ENCODE data around the gene SPO11. TPM values are rescaled to one million over a fixed set of nuclear protein-coding genes. Genes with fewer than 3 reads are reported as not detected.

SPO11 gene
- total RNA-seq, 2 donors from 2014 or later = not detected

DNA sequence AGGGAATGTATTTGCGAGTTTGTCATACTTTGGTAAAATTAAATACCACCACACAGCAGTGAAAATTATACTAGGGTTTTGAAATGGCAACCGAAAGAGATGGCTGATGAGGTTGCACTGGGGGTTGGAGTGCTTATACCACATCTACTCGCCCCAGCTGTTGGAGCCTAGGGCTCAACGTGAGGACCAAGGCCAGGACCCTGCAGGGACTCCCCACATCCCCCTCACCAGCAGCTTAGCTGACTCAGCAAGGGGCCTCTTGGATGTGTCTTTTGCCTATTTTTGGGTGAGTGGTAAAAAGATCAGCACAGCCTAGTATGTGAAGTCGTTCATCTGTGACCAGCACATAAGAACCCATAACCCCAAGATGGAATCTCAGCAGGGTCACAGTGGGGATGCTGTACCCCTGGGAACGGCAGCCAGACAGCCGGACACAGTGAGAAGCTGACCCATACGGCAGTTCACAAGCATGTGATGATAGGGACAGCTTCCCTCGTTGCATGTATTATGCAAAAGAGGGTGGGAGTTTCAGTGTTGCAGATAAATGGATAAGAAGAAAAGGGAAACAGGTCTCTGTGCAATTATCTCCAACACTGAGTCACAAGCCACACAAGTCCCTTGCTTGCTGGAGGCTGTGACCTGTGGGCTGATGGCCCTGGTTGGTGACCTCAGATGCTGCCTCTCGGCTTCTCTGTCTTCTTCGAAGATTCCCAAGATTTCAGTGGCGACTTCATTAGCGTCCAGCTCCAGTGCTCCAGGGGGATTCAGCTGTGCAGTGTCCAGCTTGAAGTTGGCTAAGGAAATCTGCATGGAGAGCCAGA is 20.9 kb upstream of the SPO11 start:
- no peak for DNase-seq (ENCODE audit: low spot score)
- intact Hi-C loops (cut with DNase I) = no loop called here

DNA sequence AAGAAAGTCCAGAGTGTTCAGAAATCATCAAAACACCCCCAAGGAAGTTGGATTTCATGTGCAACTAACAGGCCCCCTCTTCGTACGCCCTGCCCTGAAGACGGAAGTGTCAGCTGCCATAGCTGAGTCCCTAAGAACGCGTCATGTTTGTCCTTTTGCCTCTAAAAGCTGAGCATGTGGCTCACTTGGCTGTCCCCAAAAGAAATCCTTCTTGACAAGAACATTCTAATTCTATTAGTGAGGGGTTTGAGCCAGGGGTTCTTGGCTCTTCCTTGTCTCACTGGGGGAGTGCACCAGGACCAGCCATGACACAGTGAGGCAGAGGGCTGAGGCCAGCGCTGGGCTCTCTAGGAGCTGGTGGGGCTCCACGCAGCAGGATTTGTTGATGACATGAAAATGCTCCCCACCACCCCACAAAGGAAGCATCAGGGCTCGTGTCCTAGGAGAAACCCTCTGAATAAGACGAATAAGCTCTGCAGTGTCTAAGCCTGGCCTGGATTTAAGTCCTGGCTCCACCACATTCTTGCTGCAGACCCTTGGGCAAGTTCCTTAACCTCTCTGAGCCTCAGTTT is 20.0 kb upstream of the SPO11 start:
- DNase-seq (ENCODE audit: low spot score) = no peak
- intact Hi-C loops (cut with DNase I) = no loop called here

DNA sequence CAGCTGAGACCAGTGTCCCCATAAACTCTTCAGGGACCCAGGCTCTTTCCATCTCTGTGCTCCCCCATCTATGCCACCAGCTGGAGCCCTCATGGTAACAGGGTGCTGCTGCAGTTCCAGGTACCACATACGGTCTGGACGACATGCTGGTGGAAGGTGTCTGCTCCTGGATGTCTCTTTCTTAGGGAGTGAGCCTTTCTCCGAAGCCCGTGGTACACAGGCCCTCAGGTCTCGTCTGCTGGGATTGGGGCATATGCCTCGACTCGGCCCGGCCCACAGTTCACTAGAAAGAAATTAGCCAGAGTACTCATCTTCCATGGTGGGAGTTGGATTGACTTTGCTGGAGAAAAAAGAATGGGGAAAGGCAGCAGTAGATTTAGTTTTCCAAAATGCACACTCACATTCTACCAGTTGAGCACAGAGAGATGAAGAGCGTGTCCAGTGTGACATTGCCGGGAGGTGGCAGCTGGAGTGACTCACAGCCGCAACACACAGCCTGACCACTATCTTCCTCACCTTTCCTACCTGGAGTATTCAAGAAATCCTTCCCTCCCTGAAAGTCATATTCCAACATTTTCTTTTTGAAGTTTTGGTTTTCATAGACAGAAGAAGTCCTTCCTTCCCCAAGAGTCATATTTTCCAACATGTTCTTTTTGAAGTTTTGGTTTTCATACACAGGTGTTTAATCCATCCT is 18.6 kb upstream of the SPO11 start:
- intact Hi-C loops (cut with DNase I) = no loop called here
- DNase-seq (ENCODE audit: low spot score) = no peak

DNA sequence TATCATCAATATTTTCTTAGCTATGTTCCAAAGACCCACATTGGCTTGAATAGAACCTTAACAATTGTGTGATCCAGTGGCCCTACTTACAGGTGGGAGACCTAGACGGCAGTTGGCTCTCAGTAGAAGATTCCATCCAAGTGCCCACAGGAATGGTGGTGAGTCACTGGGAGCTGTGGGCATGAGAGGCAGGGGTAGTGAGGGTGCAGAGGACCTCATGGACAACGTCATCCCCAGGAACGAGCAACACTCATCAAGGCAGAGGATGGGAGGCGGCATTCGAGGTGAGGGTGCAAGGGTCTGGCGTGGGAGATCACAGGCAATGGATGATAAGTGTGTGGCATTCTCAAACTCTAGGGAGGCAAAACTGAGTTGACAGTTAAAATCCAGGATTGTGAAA is 17.5 kb upstream of the SPO11 start:
- DNase-seq (ENCODE audit: low spot score) = no peak
- intact Hi-C loops (cut with DNase I) = no loop called here

DNA sequence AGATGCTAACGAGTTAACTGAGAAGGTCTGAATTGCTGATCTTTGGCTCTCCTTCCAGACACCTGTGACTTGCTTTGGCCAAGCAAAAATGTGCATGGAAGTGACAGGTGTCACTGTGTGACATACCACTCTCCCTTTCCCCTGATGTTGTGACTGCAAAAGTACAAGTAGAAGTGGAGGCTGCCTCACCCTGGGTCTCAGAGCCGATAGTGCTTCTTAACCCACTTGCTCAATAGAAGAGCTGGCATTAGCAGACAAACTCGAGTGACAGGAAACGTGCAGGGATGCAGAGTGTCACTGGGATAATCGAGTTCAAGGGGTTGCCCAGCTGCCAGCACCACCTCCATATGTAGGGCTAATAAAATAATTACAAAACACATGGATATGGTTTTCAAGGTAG is 16.4 kb upstream of the SPO11 start:
- DNase-seq (ENCODE audit: low spot score) = no peak

DNA sequence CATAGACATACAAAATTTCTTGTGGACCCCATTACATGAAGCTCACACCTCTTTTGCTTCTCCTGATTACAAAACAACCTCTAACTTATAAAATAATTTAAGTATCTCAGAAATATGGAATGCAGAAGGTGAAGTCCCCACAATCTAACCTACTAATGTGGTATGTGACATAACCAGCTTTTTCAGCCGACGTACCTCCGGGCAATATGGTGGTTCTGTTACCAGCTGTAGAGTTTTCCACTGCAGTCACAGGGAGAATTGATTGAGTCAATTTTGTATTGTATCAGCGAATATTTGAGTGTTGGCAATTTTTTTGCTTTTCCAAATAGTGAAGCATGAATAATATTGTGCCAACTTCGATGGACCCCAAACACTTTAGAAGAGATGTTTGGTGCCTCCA is 15.7 kb upstream of the SPO11 start:
- intact Hi-C loops (cut with DNase I) = no loop called here
- DNase-seq (ENCODE audit: low spot score) = no peak

More for the DNA sequence above, 16.4 kb upstream of the SPO11 start:
- intact Hi-C loops (cut with DNase I) = no loop called here

DNA sequence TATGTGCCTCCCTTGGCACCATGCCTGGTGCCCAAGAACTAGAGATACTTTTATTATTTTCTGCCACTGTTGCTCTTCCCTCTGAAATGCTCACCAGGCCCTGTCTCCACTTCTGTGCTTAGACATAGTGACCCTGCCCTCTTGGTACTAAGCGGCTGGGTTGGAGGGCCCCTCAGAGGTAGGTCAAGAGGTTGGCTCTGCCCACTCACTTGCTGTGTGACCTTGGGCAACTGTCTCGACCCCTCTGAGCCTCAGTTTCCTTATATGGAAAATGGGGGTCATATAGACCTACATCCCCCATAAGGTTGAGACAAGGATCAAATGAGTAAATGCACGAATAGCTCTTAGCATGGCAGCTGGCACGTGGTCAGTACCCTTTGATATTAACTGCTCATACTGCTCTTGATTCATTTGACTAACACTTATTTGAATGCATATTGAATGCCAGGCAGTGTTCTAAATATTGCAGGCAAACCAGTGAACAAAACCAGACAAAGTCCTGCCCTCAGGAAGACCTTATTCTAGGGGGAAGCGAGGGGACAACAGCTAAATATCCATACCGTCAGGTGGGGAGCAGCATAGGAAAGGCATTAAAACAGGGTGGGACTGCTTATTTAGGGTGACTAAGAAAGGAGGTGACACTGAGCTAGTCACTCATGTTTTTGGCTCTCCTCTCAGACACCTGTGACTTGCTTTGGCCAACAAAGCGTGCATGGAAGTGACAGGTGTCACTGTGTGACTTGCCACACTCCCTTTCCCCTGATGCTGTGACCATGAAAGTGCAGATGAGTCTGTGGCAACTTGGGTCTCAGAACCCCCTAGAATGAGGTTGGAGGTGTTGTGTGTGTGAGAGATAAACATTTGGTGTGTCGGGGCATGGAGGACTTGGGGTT is 14.3 kb upstream of the SPO11 start:
- intact Hi-C loops (cut with DNase I) = no loop called here

DNA sequence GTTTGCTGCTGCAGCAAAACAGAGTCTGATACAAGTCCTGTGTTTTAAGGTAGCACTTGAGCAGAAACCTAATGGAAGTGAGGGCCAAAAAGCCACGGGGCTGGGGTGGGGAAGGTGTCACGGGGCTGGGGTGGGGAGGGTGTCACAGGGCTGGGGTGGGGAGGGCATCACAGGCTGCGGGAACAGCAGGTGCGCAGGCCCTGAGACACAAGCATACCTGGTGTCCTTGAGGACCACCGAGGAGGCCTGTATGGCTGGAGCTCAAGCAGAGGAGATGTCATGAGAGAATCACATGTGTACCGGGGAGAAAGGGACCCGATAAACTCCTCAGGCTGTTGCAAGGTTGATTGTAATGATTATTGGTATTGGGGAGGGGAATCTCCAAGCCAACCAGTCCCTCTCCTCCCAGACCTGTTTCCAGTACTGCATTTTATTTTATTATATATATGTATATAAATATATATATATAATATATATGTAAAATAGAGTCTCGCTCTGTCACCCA is 13.6 kb upstream of the SPO11 start:
- intact Hi-C loops (cut with DNase I) = no loop called here

More for the DNA sequence above, 14.3 kb upstream of the SPO11 start:
- DNase-seq (ENCODE audit: low spot score) = no peak

DNA sequence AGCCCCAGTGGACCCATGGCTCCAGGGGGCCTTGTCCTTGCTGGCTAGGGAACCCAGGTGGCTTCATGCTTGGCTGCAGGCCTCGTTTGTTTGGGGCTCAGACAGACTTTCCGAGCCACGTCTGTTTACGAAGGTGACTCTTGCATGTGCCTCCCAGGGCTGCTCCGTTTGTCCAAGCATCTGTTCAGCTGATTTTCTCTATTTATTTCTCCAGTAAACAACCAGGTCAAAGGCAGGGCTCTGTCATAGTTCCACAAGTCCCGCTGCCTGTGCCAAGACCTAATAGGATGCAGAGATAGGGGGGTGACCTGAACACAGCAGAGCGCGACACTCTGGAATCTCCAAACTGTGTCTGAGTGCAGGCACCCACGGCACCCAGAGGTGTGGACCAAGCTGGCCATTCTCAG is 12.8 kb upstream of the SPO11 start:
- intact Hi-C loops (cut with DNase I) = no loop called here
- no peak for DNase-seq (ENCODE audit: low spot score)

More for the DNA sequence above, 13.6 kb upstream of the SPO11 start:
- DNase-seq (ENCODE audit: low spot score) = no peak

DNA sequence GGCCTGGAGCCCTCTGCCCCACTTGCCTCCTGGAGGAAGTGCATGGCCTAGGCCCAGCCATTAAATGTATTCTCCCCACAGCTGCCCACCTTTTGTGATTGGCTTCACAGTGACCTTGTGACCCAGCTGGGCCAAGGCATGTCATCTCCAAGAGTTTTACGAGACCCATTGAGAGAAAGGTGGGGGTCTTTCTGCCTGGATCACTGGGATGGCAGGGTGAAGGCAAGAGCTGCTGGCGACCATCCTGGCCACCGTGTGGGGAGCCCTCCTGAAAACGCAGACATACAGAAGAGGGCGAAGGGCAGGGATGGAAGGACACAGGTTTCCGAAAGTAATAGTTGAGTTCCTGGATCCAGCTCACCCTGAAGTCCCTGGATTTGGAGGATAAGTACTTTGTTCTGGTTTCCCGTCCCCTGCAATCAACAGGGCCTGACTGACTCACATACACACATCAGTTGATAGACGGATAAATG is 12.3 kb upstream of the SPO11 start:
- no peak for DNase-seq (ENCODE audit: low spot score)

DNA sequence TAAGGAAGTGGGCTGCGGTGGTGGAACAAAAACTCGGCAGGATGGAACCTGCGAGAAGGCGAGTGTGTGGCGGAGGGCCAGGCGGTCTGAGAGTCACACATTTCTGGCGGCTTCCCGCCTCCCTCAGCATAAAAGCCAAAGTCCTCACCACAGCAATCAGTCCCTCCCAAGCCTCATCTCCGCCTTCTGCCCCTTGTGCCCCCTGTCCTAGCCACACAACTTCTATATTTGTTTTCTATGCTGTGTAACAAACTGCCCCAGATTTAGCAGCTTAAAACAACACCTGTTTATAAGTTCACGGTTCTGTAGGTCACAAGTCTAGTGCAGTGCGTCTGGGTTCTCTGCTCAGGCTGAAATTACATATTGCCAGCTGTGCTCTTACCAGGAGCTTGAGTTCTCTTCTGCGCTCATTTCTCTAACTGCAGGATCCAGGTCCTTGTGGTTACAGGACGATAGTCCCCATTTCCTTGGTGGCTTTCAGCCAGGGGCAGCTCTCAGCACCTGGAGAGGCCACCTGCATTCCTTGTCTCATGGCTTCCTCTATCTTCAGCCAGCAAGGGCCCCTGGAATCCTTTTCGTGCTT is 11.7 kb upstream of the SPO11 start:
- intact Hi-C loops (cut with DNase I) = no loop called here
- DNase-seq (ENCODE audit: low spot score) = no peak

More for the DNA sequence above, 12.3 kb upstream of the SPO11 start:
- intact Hi-C loops (cut with DNase I) = no loop called here

DNA sequence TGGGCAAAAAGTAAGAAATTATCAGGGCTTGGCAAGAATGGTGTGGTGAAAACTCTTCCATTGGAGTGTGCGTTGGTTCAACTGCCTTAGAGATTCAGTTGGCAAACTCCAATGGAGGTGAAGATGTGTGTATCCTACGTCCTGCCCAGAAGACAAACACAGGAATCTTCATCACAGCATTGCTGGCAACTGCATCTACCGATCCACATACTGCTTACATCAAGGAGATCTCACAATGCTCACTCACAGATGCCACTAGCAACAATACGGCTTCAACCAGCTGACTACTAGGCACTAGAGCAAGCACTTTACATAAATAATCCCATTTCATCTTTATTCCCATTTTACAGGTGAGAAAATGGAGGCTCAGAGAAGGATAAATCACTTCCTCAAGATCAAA is 10.0 kb upstream of the SPO11 start:
- DNase-seq (ENCODE audit: low spot score) = no peak
- intact Hi-C loops (cut with DNase I) = no loop called here

DNA sequence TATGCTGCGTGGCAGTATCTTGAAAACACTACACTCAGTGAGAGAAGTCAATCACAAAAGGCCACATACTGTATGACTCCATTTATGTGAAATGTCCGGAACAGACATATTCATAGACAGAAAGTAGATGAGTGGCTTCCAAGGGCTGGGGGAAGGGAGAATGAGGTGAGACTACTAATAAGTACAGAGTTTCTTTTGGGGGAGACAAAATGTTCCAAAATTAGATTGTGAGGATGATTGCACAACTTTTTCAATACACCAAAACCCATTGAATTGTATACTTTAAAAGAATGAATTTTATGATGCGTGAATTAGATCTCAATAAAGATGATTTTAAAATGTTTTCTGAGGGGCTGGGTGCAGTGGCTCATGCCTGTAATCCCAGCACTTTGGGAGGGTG is 9.2 kb upstream of the SPO11 start:
- intact Hi-C loops (cut with DNase I) = no loop called here
- DNase-seq (ENCODE audit: low spot score) = no peak

DNA sequence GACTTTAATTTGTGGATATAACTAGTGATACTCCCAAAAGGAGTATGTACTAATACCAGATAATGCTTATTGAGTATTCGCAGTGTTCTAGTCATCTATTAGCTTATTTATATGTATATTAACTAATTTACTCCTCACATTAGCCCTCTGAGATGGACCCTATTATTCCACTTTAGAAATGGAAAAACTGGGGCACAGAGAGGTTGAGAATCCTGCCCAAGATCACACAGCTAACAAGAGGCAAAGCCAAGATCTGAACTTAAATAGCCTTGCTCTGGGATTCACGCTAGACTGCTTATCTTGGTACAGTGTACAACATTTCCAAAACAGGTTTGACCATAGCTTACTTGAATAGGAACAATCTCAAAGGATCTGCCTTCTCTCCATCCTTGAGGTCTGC is 8.5 kb upstream of the SPO11 start:
- intact Hi-C loops (cut with DNase I) = no loop called here
- no peak for DNase-seq (ENCODE audit: low spot score)

DNA sequence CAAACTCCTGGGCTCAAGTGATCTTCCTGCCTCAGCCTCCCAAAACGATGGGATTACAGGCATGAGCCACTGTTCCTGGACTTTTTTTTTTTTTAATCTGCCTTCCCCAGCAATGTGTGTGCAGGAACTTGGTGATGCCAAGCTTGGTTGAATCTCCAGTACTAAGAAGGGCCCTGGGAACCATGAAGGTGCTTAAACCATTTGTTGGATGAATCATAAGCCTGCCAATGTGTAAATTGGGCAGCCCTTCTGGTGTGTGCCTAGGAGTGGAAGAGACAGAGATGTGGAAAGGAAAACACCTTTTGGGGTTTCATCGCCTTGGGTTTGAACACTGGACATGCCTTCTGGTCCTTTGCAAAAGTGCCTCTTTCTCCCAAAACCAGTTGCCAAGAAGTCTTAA is 7.1 kb upstream of the SPO11 start:
- intact Hi-C loops (cut with DNase I) = no loop called here
- DNase-seq (ENCODE audit: low spot score) = no peak

DNA sequence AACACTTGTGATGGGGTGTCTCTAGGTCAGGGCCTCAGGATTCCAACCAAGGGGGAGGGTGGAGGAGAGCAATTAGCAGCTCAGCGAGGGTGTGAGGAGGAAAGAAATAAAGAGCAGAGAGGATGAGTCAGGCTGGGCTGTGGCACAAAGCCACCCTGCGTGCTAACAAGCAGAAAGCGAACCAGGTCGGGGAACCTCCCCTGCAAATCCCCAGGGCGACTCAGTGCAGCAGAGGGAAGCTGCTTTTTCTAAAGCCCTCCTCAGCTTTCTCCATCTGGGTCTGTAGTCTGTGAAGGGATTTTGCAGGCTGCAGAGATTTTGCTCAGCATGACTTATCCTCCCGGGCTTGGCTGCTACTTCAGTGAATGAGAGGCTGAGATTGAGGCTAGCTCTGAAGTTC is 6.6 kb upstream of the SPO11 start:
- intact Hi-C loops (cut with DNase I) = no loop called here

DNA sequence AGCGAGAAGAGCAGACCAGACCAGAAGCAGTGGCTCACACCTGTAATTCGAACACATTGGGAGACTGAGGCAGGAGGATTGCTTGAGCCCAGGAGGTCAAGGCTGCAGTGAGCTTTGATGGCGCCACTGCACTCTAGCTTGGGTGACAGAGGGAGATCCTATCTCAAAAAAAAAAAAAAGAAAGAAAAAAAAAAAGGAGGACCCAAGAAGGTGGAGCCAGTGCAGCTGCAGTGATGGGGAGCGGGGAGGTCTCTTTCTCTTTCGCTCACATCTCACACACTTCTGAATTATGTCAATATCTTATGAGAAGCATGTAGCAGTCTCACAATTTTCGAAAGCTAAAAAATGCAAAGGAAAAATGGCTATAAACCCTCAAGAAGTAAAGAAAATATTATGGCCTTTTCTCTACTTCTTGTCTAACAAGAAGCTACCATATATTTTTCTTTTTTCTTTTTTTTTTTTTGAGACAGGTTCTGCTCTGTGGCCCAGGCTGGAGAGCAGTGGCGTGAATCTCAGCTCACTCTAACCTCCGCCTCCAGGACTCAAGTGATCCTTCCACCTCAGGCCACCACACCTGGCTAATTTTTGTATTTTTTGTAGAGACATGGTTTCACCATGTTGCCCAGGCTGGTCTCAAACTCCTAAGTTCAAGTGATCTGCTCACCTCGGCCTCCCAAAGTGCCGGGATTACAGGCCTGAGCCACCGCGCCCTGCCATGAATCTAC is 3.8 kb upstream of the SPO11 start:
- DNase-seq (ENCODE audit: low spot score) = no peak
- intact Hi-C loops (cut with DNase I) = no loop called here

More for the DNA sequence above, 6.6 kb upstream of the SPO11 start:
- no peak for DNase-seq (ENCODE audit: low spot score)

Measured in posterior vena cava (tissue), 2 donors.